Measurements from ENCODE around the gene MYZAP.
"Not testable (repeated sequence)": the region's sequence is repeated elsewhere in the genome, so short reads cannot be mapped to it uniquely, and the experiment has no call there.

Gene MYZAP

GRCh38 chr15:57595011-57595866, 3.5 kb downstream of the MYZAP start:
- no peak for DNase-seq

GRCh38 chr15:57596301-57596855, 4.7 kb downstream of the MYZAP start:
- DNase-seq, result no peak

GRCh38 chr15:57596978-57597377, 5.3 kb downstream of the MYZAP start:
- DNase-seq, result no peak

- DNase-seq, result no peak
Measured at GRCh38 chr15:57597431-57597830, 5.7 kb downstream of the MYZAP start.

- DNase-seq, result no peak
Measured at GRCh38 chr15:57598346-57598745, 6.6 kb downstream of the MYZAP start.

- no peak for DNase-seq
Measured at GRCh38 chr15:57599296-57599810, 7.6 kb downstream of the MYZAP start.

- DNase-seq, result no peak
Measured at GRCh38 chr15:57600197-57600596, 8.5 kb downstream of the MYZAP start.

- no peak for DNase-seq
Measured at GRCh38 chr15:57604507-57604906, 12.8 kb downstream of the MYZAP start.

GRCh38 chr15:57605491-57605890, 13.8 kb downstream of the MYZAP start:
- DNase-seq, result no peak

- no peak for DNase-seq
Measured at GRCh38 chr15:57606048-57606447, 14.3 kb downstream of the MYZAP start.

- DNase-seq, result no peak
Measured at GRCh38 chr15:57606816-57607215, 15.1 kb downstream of the MYZAP start.

GRCh38 chr15:57607570-57608000, 15.9 kb downstream of the MYZAP start:
- no peak for DNase-seq

GRCh38 chr15:57609805-57610529, 18.3 kb downstream of the MYZAP start:
- no peak for DNase-seq

- no peak for DNase-seq
Measured at GRCh38 chr15:57611123-57611522, 19.4 kb downstream of the MYZAP start.

- no peak for DNase-seq
Measured at GRCh38 chr15:57611938-57612337, 20.2 kb downstream of the MYZAP start.

GRCh38 chr15:57614241-57614640, 22.5 kb downstream of the MYZAP start:
- no peak for DNase-seq

GRCh38 chr15:57615951-57616496, 24.3 kb downstream of the MYZAP start:
- DNase-seq, result not testable (repeated sequence)

GRCh38 chr15:57618325-57618724, 26.6 kb downstream of the MYZAP start:
- no peak for DNase-seq

GRCh38 chr15:57619746-57620145, 28.0 kb downstream of the MYZAP start:
- DNase-seq, result no peak

GRCh38 chr15:57624730-57625129, 33.0 kb downstream of the MYZAP start:
- DNase-seq, result no peak

- DNase-seq, result no peak
Measured at GRCh38 chr15:57625703-57626448, 34.2 kb downstream of the MYZAP start.

- no peak for DNase-seq
Measured at GRCh38 chr15:57626713-57627440, 35.2 kb downstream of the MYZAP start.

Measured in NCI-H2081 treated with DMSO at 0.1 percent for 48 hours (cell line).